Fibroblast of lung (primary cell): ENCODE results near the gene NEK4. TPM values are rescaled to one million over a fixed set of nuclear protein-coding genes. Genes with fewer than 3 reads are reported as not detected.

Experiments used
- DNase-seq, 2 donors: peaks; one replicate each; pipeline versions ENCODE4 v3.0.0 to v3.0.0-alpha.2; 2010; ENCODE audit warnings: low read depth in 2 of 2
- H2AFZ ChIP-seq: 2 replicates; pipeline ENCODE4 v1.5.1; 2012; ENCODE audit warnings: low read length, control low read depth, inconsistent platforms
- H3K27ac ChIP-seq: 2 replicates; pipeline ENCODE4 v1.5.1; 2011; ENCODE audit warnings: low read length, control low read depth; ENCODE audit not compliant: insufficient read depth
- H3K27me3 ChIP-seq: 2 replicates; pipeline ENCODE4 v1.5.1; 2011; ENCODE audit warnings: mild to moderate bottlenecking, low read length; ENCODE audit not compliant: control insufficient read depth, insufficient read depth
- H3K36me3 ChIP-seq: 2 replicates; pipeline ENCODE4 v1.5.1; 2011; ENCODE audit warnings: low read length; ENCODE audit not compliant: control insufficient read depth, insufficient read depth
- H3K4me1 ChIP-seq: 2 replicates; pipeline ENCODE4 v1.5.1; 2011; ENCODE audit warnings: low read length; ENCODE audit not compliant: control insufficient read depth, insufficient read depth; ENCODE audit errors: extremely low read depth
- H3K4me2 ChIP-seq: 2 replicates; pipeline ENCODE4 v1.5.1; 2011; ENCODE audit warnings: low read length, control low read depth; ENCODE audit not compliant: insufficient read depth; ENCODE audit errors: extremely low read depth
- H3K4me3 ChIP-seq, 4 experiments: fragments of 200-600 bp in 1 of 4; sonication (generic) in 1 of 4; replicated peaks in 1 of 4; 2 replicates each; pipeline ENCODE4 v1.5.1; 2011 to 2016; ENCODE audit warnings: low read length in 4 of 4, low read depth in 3 of 4, mild to moderate bottlenecking in 3 of 4, control low read depth in 2 of 4, inconsistent platforms in 1 of 4, mixed read lengths in 1 of 4; ENCODE audit not compliant: insufficient read depth in 1 of 4; ENCODE audit errors: control extremely low read depth in 1 of 4
- H3K79me2 ChIP-seq: 2 replicates; pipeline ENCODE4 v1.5.1; 2012; ENCODE audit warnings: mild to moderate bottlenecking, low read length, inconsistent platforms; ENCODE audit not compliant: control insufficient read depth, insufficient read depth
- H3K9ac ChIP-seq: 2 replicates; pipeline ENCODE4 v1.5.1; 2011; ENCODE audit warnings: mild to moderate bottlenecking, low read length, control low read depth; ENCODE audit not compliant: insufficient read depth
- H3K9me3 ChIP-seq: 2 replicates; pipeline ENCODE4 v1.5.1; 2012; ENCODE audit warnings: low read depth, low read length; ENCODE audit not compliant: control insufficient read depth, insufficient read depth
- H4K20me1 ChIP-seq: 2 replicates; pipeline ENCODE4 v1.5.1; 2011; ENCODE audit warnings: low read length; ENCODE audit not compliant: control insufficient read depth, insufficient read depth; ENCODE audit errors: extremely low read depth
- EZH2 ChIP-seq: IDR thresholded peaks from 2 replicates; pipeline ENCODE4 v1.5.1; 2012; ENCODE audit warnings: low read length, control low read depth, mild to moderate bottlenecking; ENCODE audit errors: missing control alignments
- polyA plus RNA-seq, 2 donors: library from polyadenylated mRNA; depleted of rRNA in 1 of 2; stranded (reverse) in 1 of 2; unstranded in 1 of 2; fragments of >200 nt; gene quantifications; 2 replicates each; pipeline ENCODE4 v1.2.1, GENCODE V29; 2011 to 2012; ENCODE audit warnings: missing spikeins in 1 of 2
- total RNA-seq: library from RNA; depleted of rRNA; stranded (reverse); fragments of >200 nt; gene quantifications from 2 replicates; pipeline ENCODE4 v1.2.1, GENCODE V29; 2014
- TF ChIP-seq, protein P1 (sequence below), 2 donors: IDR thresholded peaks in 1 of 2; conservative IDR thresholded peaks in 1 of 2; 1 replicate in 1 of 2; 2 replicates in 1 of 2; pipeline ENCODE4 v1.5.1; 2011 to 2012; ENCODE audit warnings: low read length in 2 of 2, control low read depth in 1 of 2, inconsistent platforms in 1 of 2, low read depth in 1 of 2, mild to moderate bottlenecking in 1 of 2

The NEK4 gene
- total and polyA plus RNA-seq, 2 donors (not counting 1 experiment from before 2014, with no cell fraction given), result 16.0 to 24.9 TPM

DNA sequence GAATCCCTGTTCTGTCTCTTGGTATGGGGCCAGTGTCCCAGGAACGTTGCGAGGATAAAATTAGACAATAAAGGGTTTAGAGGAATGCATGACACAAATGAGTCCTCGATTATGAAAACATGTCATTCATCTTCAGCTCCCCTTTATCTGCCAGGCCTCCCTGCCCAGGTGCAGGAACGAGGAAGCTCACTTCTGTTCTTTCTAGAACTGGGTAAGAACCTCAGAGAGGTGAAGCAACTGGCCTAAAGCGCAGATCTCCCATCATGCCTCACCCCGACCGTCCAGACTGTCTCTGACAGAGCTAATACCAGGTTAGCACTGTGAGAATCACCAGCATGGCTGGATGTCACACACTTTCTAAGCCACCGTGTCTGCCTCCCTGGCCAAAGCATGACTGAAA, 5.1 kb upstream of the NEK4 start:
- no peaks in the 10 kb centered on the region for H3K79me2 ChIP-seq
- no peak for DNase-seq
- no peak overlapping the region for H3K27ac ChIP-seq
- no peak overlapping the region for H3K9ac ChIP-seq
- no peak overlapping the region for H3K4me2 ChIP-seq
- H2AFZ ChIP-seq, result no peak overlapping the region
- no peaks in the 10 kb centered on the region for H3K9me3 ChIP-seq
- H4K20me1 ChIP-seq, result no peaks in the 10 kb centered on the region
- H3K27me3 ChIP-seq, result peaks cover 8% of the 10 kb centered on the region
- H3K4me1 ChIP-seq, result no peaks in the 10 kb centered on the region
- H3K4me3 ChIP-seq, result no peak overlapping the region
- no peaks in the 10 kb centered on the region for H3K36me3 ChIP-seq
- TF ChIP-seq EZH2, result no peak
- TF ChIP-seq, protein P1, sequence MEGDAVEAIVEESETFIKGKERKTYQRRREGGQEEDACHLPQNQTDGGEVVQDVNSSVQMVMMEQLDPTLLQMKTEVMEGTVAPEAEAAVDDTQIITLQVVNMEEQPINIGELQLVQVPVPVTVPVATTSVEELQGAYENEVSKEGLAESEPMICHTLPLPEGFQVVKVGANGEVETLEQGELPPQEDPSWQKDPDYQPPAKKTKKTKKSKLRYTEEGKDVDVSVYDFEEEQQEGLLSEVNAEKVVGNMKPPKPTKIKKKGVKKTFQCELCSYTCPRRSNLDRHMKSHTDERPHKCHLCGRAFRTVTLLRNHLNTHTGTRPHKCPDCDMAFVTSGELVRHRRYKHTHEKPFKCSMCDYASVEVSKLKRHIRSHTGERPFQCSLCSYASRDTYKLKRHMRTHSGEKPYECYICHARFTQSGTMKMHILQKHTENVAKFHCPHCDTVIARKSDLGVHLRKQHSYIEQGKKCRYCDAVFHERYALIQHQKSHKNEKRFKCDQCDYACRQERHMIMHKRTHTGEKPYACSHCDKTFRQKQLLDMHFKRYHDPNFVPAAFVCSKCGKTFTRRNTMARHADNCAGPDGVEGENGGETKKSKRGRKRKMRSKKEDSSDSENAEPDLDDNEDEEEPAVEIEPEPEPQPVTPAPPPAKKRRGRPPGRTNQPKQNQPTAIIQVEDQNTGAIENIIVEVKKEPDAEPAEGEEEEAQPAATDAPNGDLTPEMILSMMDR (conservative IDR thresholded peaks at IDR 0.05 in 1 of 2, IDR thresholded peaks at IDR 0.05 in 1 of 2; ENCODE audit: low read depth in 1 of 2, low read length in 2 of 2), result no peak

DNA sequence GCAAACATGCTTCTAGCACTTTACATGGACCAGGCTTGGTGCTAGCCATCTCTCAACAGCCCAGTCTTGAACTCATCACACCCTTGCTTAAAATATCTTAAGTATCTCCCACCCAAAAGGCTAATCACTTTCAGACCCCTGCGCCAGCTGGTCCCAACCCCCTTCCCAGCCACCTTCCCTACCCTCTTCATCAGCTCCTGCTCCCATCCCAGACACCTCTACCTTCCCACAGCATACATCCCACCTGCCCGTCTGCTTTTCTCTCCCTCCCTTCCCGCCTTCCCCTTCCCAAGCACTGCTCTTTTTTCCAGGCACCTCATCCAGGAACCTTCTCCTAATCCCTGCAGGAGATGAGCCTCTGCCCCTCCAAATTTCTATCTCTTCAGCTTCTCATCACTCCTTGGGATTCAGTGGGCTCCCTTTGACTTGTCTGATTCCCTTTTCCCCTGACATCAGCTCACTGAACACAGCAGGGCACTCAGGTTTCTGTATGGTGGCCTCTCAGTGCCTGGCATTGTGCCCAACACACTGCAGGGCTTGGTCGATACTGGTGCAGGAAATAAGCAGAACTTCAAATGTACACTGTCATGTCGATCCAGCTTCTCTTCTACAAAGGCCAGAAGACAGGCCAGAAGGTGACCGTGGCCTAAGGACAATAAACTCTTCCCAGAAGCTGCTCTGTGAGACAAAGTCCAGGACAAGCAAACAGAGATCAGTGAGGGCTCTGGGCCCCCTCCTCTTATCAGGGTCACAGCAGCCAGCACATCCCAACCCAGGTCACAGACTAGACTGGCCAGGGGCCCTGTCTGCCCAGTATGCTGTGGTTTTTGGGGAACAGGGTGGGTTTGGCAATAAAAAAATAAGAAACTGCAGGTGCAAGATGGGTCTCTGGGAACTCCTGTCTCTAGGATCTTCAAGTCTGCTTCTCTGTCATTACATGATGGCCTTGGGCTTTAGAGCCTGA, 4.4 kb upstream of the NEK4 start:
- Histone ChIP-seq H3K4me1 (no peaks in the 10 kb centered on the region), H3K27ac (no peak overlapping the region), H3K9me3 (no peaks in the 10 kb centered on the region), H3K79me2 (no peaks in the 10 kb centered on the region), H3K36me3 (no peaks in the 10 kb centered on the region), H3K4me3 (no peak overlapping the region), H3K27me3 (peaks cover 8% of the 10 kb centered on the region), H4K20me1 (no peaks in the 10 kb centered on the region), H3K4me2 (no peak overlapping the region), H3K9ac (no peak overlapping the region), H2AFZ (no peak overlapping the region)
- no peak for DNase-seq
- TF ChIP-seq, protein P1 (conservative IDR thresholded peaks at IDR 0.05 in 1 of 2, IDR thresholded peaks at IDR 0.05 in 1 of 2; ENCODE audit: low read depth in 1 of 2, low read length in 2 of 2), result no peak
- no peak for TF ChIP-seq EZH2

DNA sequence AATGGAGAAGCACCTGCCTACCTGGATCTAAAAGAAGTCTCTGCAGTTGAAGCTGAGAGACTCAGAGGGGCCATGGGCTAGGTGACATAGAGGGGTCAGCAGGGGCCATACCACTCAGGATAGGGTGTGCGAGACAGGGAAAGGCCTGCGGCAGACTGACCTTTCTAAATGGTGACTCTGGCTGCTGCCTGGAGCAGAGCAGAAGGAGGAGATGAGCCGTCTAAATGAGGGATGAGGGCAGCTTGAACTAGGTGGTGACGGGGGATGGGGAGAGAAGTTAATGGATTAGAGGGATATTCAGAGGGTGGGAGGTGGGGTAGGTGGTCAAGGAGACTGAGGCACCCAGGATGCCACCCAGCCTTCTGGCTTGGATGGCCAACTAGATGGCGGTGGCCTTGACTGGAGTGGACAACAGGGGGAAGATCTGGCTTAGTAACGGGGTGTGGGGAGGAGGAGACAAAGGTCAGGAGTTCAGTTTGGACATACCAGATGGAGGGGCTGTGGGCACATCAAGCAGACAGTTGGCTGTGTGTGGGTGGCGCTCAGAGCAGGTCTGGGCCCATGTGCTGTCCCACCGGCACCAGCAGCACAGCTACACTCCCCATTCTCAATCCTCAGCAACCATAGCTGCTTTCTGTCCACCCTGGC, 3.5 kb upstream of the NEK4 start:
- Histone ChIP-seq H3K27ac (no peak overlapping the region), H2AFZ (no peak overlapping the region), H4K20me1 (no peaks in the 10 kb centered on the region), H3K4me1 (no peaks in the 10 kb centered on the region), H3K4me3 (no peak overlapping the region), H3K36me3 (no peaks in the 10 kb centered on the region), H3K79me2 (peaks cover 2% of the 10 kb centered on the region), H3K9ac (no peak overlapping the region), H3K4me2 (no peak overlapping the region), H3K27me3 (peaks cover 4% of the 10 kb centered on the region), H3K9me3 (no peaks in the 10 kb centered on the region)
- no peak for TF ChIP-seq EZH2
- TF ChIP-seq, protein P1 (conservative IDR thresholded peaks at IDR 0.05 in 1 of 2, IDR thresholded peaks at IDR 0.05 in 1 of 2; ENCODE audit: low read depth in 1 of 2, low read length in 2 of 2), result no peak
- DNase-seq, result no peak
